Right atrium auricular region (tissue), 2 donors: ENCODE data around the gene ADGRG3. TPM values are rescaled to one million over a fixed set of nuclear protein-coding genes. Genes with fewer than 3 reads are reported as not detected.
"Not testable (repeated sequence)": the region's sequence is repeated elsewhere in the genome, so short reads cannot be mapped to it uniquely, and the experiment has no call there.

Experiments used
- DNase-seq: peaks from one replicate; pipeline ENCODE4 v3.0.0-alpha.2; 2019; ENCODE audit warnings: low spot score
- H3K27ac ChIP-seq, 2 donors: fragments of 200-600 bp; sonication (generic); 1 replicate in 1 of 2; 2 replicates in 1 of 2; pipeline ENCODE4 v1.5.1; 2016 to 2019
- H3K27me3 ChIP-seq, 2 donors: fragments of 200-600 bp; sonication (generic); one replicate each; pipeline versions ENCODE4 v1.5.1 to v1.6.0; 2017 to 2019
- H3K36me3 ChIP-seq: fragments of 200-600 bp; sonication (generic); one replicate; pipeline ENCODE4 v1.5.1; 2016
- H3K4me1 ChIP-seq, 2 donors: fragments of 200-600 bp; sonication (generic); one replicate each; pipeline versions ENCODE4 v1.5.1 to v1.6.0; 2017 to 2019
- H3K4me3 ChIP-seq, 2 donors: fragments of 200-600 bp; sonication (generic); 1 replicate in 1 of 2; 2 replicates in 1 of 2; pipeline ENCODE4 v1.5.1; 2017 to 2019; ENCODE audit warnings: mild to moderate bottlenecking in 1 of 2, moderate library complexity in 1 of 2
- H3K9me3 ChIP-seq, 2 donors: fragments of 200-600 bp; sonication (generic); one replicate each; pipeline ENCODE4 v1.5.1; 2019
- CTCF ChIP-seq, 2 donors: fragments of 200-600 bp; sonication (generic); IDR thresholded peaks; one replicate each; pipeline ENCODE4 v1.5.1; 2019; ENCODE audit warnings: antibody characterized with exemption in 2 of 2
- total RNA-seq, 2 donors: library from RNA; depleted of rRNA; stranded (reverse); fragments of >200 nt; gene quantifications; one replicate each; pipeline ENCODE4 v1.1.0, GENCODE V29; 2016

Gene ADGRG3
- total RNA-seq, 2 donors from 2014 or later = 0.75 to 1.0 TPM

DNA sequence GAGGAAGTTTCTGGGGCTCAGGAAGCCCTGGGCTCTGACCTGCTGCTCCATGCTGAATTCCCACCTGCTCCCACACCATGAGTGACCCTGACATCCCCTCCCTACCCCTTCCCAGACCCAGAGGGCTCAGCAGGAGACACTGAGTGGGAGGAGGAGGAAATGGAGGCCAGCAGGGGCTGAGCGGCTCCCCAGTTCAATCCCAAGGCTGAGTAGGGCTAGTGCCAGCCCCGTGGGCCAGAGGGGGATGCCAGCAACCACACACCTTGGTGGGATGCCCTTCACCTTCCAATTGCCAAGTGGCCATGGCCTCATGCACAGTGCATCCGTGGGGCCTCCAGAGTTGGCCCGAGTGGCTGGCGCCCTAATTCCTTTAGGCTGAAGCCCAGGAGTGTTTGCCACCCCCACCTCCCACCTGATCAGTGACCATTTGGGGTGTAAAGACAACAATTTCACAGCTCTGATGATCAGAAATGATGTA is 1.0 kb upstream of the ADGRG3 start:
- Histone ChIP-seq H3K4me1 (no peaks in the 10 kb centered on the region), H3K36me3 (peaks cover 4% of the 10 kb centered on the region), H3K4me3 (no peak overlapping the region), H3K27me3 (no peaks in the 10 kb centered on the region), H3K27ac (no peak overlapping the region), H3K9me3 (no peaks in the 10 kb centered on the region)
- no peak for DNase-seq
- no peak for TF ChIP-seq CTCF (IDR thresholded peaks at IDR 0.05)

DNA sequence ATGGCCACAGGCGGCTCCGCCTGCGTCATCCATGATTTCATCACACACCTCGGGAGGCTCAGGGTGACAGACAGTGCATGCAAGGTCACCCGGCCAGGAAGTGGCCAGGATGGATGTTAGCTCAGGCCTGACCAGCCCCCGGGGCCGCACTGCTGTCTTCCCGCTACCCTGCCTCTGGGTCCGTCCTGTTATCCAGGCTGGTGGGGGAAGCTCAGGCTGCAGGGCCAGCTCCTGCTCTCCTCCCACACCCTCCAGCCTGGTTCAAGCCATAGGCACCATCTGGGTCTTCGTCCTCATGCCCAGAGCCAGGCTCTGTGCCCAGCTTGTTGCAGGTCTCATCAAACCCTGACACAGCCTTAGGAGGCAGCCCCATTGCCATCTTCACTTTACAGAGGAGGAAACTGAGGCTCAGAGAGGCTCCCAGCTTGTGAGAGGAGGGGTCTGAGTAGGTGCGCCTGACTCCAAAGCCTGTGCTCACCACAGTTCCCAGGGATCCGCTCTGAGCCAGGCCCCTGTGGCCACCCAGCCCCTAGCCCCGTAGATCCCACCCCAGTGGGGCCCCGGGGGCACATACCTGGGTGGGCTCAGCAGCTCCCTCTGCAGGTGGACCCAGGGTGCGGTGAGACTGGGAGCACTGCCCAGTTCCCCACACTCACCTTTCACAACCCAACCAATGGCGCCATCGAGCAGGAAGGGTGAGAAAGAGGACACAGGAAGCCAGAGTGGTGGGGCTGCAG is 412 bp upstream of the ADGRG3 start:
- H3K27me3 ChIP-seq = no peaks in the 10 kb centered on the region
- peaks cover 4% of the 10 kb centered on the region for H3K36me3 ChIP-seq
- H3K4me1 ChIP-seq = no peaks in the 10 kb centered on the region
- no peak overlapping the region for H3K4me3 ChIP-seq
- no peak for TF ChIP-seq CTCF (IDR thresholded peaks at IDR 0.05)
- H3K27ac ChIP-seq = no peak overlapping the region
- no peaks in the 10 kb centered on the region for H3K9me3 ChIP-seq
- no peak for DNase-seq

- no peak for TF ChIP-seq CTCF (IDR thresholded peaks at IDR 0.05)
- H3K4me1 ChIP-seq = no peaks in the 10 kb centered on the region
- H3K9me3 ChIP-seq = no peaks in the 10 kb centered on the region
- no peak overlapping the region for H3K27ac ChIP-seq
- peaks cover under 1% of the 10 kb centered on the region for H3K36me3 ChIP-seq
- no peaks in the 10 kb centered on the region for H3K27me3 ChIP-seq
- DNase-seq = no peak
- H3K4me3 ChIP-seq = no peak overlapping the region
These were observed 747 bp downstream of the ADGRG3 start for GRCh38 chr16:57668630-57669475.

- H3K36me3 ChIP-seq = no peaks in the 10 kb centered on the region
- H3K4me3 ChIP-seq = no peak overlapping the region
- H3K27ac ChIP-seq = no peak overlapping the region
- no peaks in the 10 kb centered on the region for H3K27me3 ChIP-seq
- no peak for DNase-seq
- H3K4me1 ChIP-seq = no peaks in the 10 kb centered on the region
- TF ChIP-seq CTCF (IDR thresholded peaks at IDR 0.05) = no peak
- H3K9me3 ChIP-seq = no peaks in the 10 kb centered on the region
These were observed 1.5 kb downstream of the ADGRG3 start for GRCh38 chr16:57669476-57670162.

GRCh38 chr16:57670196-57670595 is 2.1 kb downstream of the ADGRG3 start:
- no peak overlapping the region for H3K4me3 ChIP-seq
- no peaks in the 10 kb centered on the region for H3K36me3 ChIP-seq
- H3K27me3 ChIP-seq = no peaks in the 10 kb centered on the region
- no peak overlapping the region for H3K27ac ChIP-seq
- no peaks in the 10 kb centered on the region for H3K9me3 ChIP-seq
- DNase-seq = no peak
- H3K4me1 ChIP-seq = no peaks in the 10 kb centered on the region
- no peak for TF ChIP-seq CTCF (IDR thresholded peaks at IDR 0.05)

DNA sequence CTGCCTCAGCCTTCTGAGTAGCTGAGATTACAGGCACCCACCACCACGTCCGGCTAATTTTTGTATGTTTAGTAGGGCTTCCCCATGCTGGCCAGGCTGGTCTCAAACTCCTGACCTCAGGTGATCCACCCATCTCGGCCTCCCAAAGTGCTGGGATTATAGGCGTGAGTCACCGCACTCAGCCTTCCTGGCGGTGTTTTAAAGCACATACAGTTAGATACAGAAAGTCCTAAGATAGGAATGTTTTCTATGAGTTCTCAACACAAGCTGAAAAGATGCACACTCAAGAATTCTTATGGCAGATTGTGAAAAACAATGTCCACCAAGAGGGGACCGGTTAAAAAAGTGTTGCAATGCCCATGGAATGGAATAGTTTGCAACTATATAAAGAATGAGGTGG is 3.3 kb downstream of the ADGRG3 start:
- H3K27ac ChIP-seq, H3K36me3 ChIP-seq, DNase-seq, H3K4me1 ChIP-seq, H3K27me3 ChIP-seq, H3K4me3 ChIP-seq, H3K9me3 ChIP-seq: not testable (repeated sequence)
